IPS-20b (cell line): Measurements from ENCODE around the gene NPLOC4.

Source experiments
- H3K27ac ChIP-seq: one replicate; pipeline ENCODE4 v1.5.1; 2013; ENCODE audit warnings: low read length
- H3K27me3 ChIP-seq: 2 replicates; pipeline ENCODE4 v1.6.1; 2013; ENCODE audit warnings: mild to moderate bottlenecking, low read length, inconsistent platforms; ENCODE audit not compliant: insufficient read depth
- H3K36me3 ChIP-seq: 2 replicates; pipeline ENCODE4 v1.6.1; 2013; ENCODE audit warnings: low read depth, mild to moderate bottlenecking, inconsistent platforms, low read length, moderate library complexity; ENCODE audit not compliant: insufficient read depth
- H3K4me1 ChIP-seq: 2 replicates; pipeline ENCODE4 v1.6.1; 2013; ENCODE audit warnings: mild to moderate bottlenecking, control low read depth, inconsistent platforms, low read length, moderate library complexity; ENCODE audit not compliant: insufficient read depth
- H3K4me3 ChIP-seq: 2 replicates; pipeline ENCODE4 v1.5.1; 2013; ENCODE audit warnings: mild to moderate bottlenecking, low read length, inconsistent platforms
- H3K9ac ChIP-seq: 2 replicates; pipeline ENCODE4 v1.6.1; 2013; ENCODE audit warnings: low read depth, mild to moderate bottlenecking, inconsistent platforms, low read length, moderate library complexity
- H3K9me3 ChIP-seq: 2 replicates; pipeline ENCODE4 v1.6.1; 2013; ENCODE audit warnings: mild to moderate bottlenecking, low read depth, low read length, inconsistent platforms; ENCODE audit not compliant: insufficient read depth

The NPLOC4 gene

DNA sequence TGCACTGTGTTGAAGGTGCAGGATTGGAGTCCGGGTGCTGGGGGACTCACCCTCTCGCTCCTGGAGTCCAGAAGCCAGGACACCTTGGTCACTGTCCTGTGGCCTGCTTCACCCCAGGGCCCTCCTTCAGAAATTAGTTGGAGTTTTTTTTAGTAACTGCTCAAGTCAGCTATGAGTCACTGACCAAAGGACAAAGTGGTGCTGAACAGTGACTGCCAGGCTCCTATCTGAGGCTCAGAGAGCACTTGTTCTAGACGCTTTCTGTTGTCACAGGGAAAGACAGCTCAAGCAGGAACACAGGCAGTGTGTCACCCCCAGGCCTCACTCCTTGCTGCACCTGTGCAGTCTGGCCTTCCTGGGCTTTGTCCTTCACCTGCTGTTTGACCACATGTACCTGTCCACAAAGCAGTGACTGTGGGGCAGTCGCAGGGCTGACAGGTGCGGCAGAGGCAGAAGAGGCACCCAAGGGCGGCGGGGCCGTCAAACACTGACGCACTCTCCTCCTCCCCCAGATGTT lies 80.7 kb downstream of the NPLOC4 start:
- no peaks in the 10 kb centered on the region for H3K27me3 ChIP-seq
- H3K4me1 ChIP-seq: peaks cover 6% of the 10 kb centered on the region; the same call in 1 of the 2 replicates
- peaks cover 35% of the 10 kb centered on the region for H3K36me3 ChIP-seq
- no peak overlapping the region for H3K4me3 ChIP-seq
- no peak overlapping the region for H3K9ac ChIP-seq
- H3K9me3 ChIP-seq: no peaks in the 10 kb centered on the region
- no peak overlapping the region for H3K27ac ChIP-seq

GRCh38 chr17:81553616-81554181 lies 83.2 kb downstream of the NPLOC4 start:
- Histone ChIP-seq H3K27ac (peak overlapping the region; percentile 46), H3K36me3 (peaks cover 32% of the 10 kb centered on the region)

GRCh38 chr17:81553018-81553615 lies 83.8 kb downstream of the NPLOC4 start:
- Histone ChIP-seq H3K36me3 (peaks cover 30% of the 10 kb centered on the region), H3K27me3 (no peaks in the 10 kb centered on the region), H3K9ac (peak overlapping the region; percentile 84; the same call in 1 of the 2 replicates), H3K9me3 (no peaks in the 10 kb centered on the region), H3K4me1 (peaks cover 6% of the 10 kb centered on the region; the same call in 1 of the 2 replicates), H3K4me3 (peak overlapping the region; percentile 86), H3K27ac (peak overlapping the region; percentile 55)

More at GRCh38 chr17:81553616-81554181, 83.2 kb downstream of the NPLOC4 start:
- Histone ChIP-seq H3K9ac (peak overlapping the region; percentile 84; the same call in 1 of the 2 replicates), H3K4me1 (peaks cover 6% of the 10 kb centered on the region; the same call in 1 of the 2 replicates), H3K4me3 (peak overlapping the region; percentile 86), H3K9me3 (no peaks in the 10 kb centered on the region), H3K27me3 (no peaks in the 10 kb centered on the region)

- Histone ChIP-seq H3K27me3 (no peaks in the 10 kb centered on the region), H3K4me1 (peaks cover 6% of the 10 kb centered on the region; the same call in 1 of the 2 replicates), H3K9ac (peak within 1 kb of the TSS; percentile 84), H3K9me3 (no peaks in the 10 kb centered on the region), H3K36me3 (peaks cover 35% of the 10 kb centered on the region), H3K27ac (peak within 1 kb of the TSS; percentile 55), H3K4me3 (peak within 1 kb of the TSS; percentile 86)
These were observed 84.5 kb downstream of the NPLOC4 start, which contains the start of gene FAAP100 for GRCh38 chr17:81552244-81553017. FAAP100 (minus strand) TSS chr17:81552353; CDS start chr17:81552330, 23 bp downstream.

DNA sequence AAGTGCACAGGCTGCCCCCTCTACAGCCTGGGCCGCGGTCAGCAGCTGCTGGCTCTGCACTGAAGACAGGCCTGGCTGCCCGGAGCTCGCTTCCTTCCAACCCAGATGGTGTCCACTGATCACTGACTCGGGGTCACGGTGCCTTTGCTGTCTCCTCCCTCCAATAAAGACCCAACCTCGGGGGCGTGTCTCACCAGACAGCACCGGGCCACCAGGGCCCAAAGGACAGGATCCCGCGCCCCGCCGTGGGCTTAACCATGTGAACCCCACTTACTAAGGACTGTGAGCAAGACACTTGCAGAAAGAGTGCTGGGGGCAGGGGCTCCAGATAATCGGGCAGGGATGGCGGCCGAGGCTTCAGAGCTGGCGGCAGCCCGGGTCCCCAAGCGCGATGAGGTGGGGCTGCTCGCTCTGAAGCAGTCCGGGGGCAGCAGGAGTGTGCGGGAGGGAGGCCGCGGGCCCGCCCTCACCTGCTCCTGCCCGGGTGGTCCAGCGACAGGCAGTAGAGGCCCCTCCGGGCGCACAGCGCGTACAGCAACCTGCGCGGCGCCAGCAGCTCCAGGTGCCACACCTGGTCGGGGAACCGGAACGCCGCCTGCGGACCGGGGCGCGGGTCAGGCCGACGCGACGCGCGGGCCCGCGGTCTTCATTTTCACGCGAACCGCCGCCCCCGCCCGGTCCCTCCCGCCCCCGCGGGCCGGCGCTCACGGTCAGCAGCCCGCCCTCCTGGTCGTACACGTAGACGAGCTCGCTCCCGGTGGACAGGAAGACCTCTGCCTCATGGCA lies 85.3 kb downstream of the NPLOC4 start:
- Histone ChIP-seq H3K36me3 (peaks cover 40% of the 10 kb centered on the region), H3K4me1 (peaks cover 6% of the 10 kb centered on the region; the same call in 1 of the 2 replicates), H3K4me3 (peak overlapping the region; percentile 86), H3K27ac (no peak overlapping the region), H3K27me3 (no peaks in the 10 kb centered on the region), H3K9me3 (no peaks in the 10 kb centered on the region), H3K9ac (peak overlapping the region; percentile 79)

DNA sequence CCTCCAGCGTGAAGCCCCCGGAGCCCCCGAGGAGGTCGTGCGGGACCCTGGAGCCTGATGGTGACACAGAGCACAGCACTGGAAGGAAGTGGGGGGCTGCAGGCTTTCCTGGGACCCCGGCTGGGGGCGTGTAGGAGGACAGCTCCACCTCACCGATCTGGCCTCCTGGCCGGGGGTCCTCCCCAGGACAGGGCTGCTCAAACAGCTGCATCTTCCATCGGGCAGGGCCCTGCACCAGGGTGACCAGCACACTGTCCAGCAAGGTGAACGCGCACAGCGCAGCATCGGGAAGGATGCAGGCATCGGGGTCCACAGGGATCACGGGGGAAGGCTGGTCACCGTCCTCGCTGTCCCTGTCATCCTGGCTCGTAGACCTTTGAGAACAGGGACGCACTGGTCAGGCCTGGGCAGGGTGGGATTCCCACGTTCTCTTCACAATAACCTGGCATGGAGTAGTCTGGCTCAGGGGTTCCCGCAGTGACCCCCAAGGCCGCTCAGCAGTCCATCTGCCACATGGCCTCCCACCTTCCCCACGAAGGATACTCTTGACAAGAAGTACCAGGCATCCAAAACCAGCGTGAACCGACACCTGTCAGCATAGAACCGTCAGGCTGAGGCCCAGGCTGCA lies 86.0 kb downstream of the NPLOC4 start:
- Histone ChIP-seq H3K27ac (no peak overlapping the region), H3K4me3 (peak overlapping the region; percentile 86), H3K36me3 (peaks cover 42% of the 10 kb centered on the region), H3K9me3 (no peaks in the 10 kb centered on the region), H3K27me3 (no peaks in the 10 kb centered on the region), H3K9ac (peak overlapping the region; percentile 79; the same call in 1 of the 2 replicates), H3K4me1 (peaks cover 6% of the 10 kb centered on the region; the same call in 1 of the 2 replicates)

DNA sequence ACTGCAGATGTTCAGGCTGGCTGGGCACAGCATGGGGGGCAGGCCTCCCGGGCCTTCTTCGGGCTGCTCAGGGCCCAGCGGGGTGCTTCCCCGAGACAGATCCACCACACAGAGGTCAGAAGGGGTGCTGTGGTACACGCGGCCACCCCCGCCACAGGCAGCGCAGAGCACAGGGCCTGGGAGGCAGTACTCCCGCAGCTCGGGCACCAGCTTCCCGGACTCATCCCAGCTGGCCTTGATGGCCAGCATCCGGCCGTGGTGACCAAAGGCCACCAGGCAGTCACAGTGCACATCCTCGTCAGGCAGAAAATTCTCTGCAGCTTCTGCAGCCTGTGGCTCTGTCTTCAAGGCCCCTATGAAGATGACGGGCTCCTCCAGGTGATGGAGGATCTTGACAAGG lies 86.6 kb downstream of the NPLOC4 start:
- Histone ChIP-seq H3K27me3 (no peaks in the 10 kb centered on the region), H3K9me3 (no peaks in the 10 kb centered on the region), H3K27ac (no peak overlapping the region), H3K4me3 (no peak overlapping the region), H3K4me1 (peaks cover 6% of the 10 kb centered on the region; the same call in 1 of the 2 replicates), H3K36me3 (peaks cover 49% of the 10 kb centered on the region), H3K9ac (no peak overlapping the region)

DNA sequence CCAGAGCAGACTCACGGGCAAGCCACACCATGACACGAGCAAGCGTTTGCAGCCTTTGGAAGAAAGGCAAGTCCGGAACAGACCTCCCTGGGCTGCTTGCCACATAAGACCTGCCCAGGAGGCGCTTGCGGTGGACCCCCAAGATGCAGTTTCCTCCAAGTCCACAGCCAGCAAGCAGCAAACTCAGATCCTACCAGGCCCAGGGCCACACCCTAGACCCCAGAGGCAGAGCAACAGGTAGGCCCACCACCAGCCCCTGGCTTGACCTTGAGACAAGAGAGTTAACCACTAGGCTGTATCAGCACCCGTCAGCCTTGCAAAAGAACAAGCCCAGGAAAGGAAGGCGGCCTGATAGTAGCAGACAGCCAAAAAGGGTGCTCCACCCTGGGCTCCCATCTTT lies 87.1 kb downstream of the NPLOC4 start:
- Histone ChIP-seq H3K4me3 (no peak overlapping the region), H3K27me3 (no peaks in the 10 kb centered on the region), H3K4me1 (peaks cover 6% of the 10 kb centered on the region; the same call in 1 of the 2 replicates), H3K36me3 (peaks cover 53% of the 10 kb centered on the region), H3K27ac (no peak overlapping the region), H3K9me3 (no peaks in the 10 kb centered on the region), H3K9ac (no peak overlapping the region)

DNA sequence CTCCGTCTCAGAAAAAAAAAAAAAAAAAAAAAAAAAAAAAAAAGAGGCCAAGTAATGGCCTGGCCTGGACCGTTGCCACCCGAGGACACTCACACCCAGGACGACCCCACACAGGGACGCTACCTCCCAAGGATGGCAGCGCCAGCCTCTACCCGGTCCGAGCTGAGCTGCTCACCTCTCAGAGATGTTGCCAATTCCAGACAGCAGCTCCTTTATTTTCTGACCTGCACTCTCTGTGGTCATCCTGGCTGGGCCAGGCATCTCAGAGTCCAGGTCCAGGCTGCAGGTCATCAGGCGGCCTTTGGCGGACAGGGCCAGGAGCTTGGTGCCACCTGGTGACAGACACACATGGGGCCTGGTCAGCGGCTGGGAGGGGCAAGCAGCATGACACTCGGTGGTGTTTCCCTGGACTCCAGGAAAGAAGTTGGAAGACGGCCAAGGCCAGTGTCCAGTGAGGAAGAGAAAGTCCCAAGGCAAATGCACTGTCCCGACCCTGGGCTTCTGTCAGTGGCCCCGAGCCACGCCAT lies 87.8 kb downstream of the NPLOC4 start:
- Histone ChIP-seq H3K9me3 (no peaks in the 10 kb centered on the region), H3K4me1 (peaks cover 6% of the 10 kb centered on the region; the same call in 1 of the 2 replicates), H3K36me3 (peaks cover 58% of the 10 kb centered on the region)

DNA sequence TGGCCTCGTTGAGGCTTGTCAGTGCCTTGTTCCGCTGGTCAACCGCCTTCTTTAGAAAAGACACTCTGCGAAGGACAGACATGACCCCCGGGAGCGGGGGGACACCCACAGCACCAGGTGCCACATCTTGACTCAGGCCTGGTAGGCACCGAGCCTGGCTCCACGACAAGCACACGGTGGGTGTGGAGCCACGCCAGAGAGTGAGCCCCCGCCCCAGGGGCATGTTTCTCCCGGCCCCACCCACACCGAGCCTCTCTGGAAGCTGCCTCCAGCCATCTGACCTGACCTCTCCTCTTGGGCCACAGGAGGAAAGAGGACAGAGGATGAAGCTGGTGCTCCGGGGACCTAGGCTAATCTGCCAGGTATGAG lies 89.3 kb downstream of the NPLOC4 start:
- peaks cover 73% of the 10 kb centered on the region for H3K36me3 ChIP-seq
- no peaks in the 10 kb centered on the region for H3K4me1 ChIP-seq
- no peaks in the 10 kb centered on the region for H3K27me3 ChIP-seq
- H3K9ac ChIP-seq: no peak overlapping the region
- no peak overlapping the region for H3K4me3 ChIP-seq
- H3K27ac ChIP-seq: no peak overlapping the region
- no peaks in the 10 kb centered on the region for H3K9me3 ChIP-seq

More for the DNA sequence above, 87.8 kb downstream of the NPLOC4 start:
- Histone ChIP-seq H3K27ac (no peak overlapping the region), H3K9ac (no peak overlapping the region), H3K27me3 (no peaks in the 10 kb centered on the region), H3K4me3 (no peak overlapping the region)
